ENCODE data around the gene TAS2R7. TPM values are rescaled to one million over a fixed set of nuclear protein-coding genes. Genes with fewer than 3 reads are reported as not detected.

Gene TAS2R7
- 0.25 TPM in 1 of 2 replicates, not detected in the other for total RNA-seq (2012; rRNA removed)

GRCh38 chr12:10802587-10802986 lies at the start of gene TAS2R7:
TSS of gene TAS2R7 (minus strand) at chr12:10802627. CDS start at chr12:10802570, 57 bp downstream.
- no peaks in the 10 kb centered on the region for H3K9me3 ChIP-seq (replicated peaks; ENCODE audit: low read length)

GRCh38 chr12:10851243-10851858 lies 48.9 kb upstream of the TAS2R7 start:
- Histone ChIP-seq H3K9me3 (replicated peaks; ENCODE audit: low read length) (no peaks in the 10 kb centered on the region), H3K27me3 (ENCODE audit: control insufficient read depth, insufficient read depth, low read length) (no peaks in the 10 kb centered on the region), H3K36me3 (ENCODE audit: insufficient read depth, low read length) (no peaks in the 10 kb centered on the region), H3K4me2 (ENCODE audit: low read length) (no peak overlapping the region), H3K4me3 (ENCODE audit: low read length) (no peak overlapping the region), H3K9ac (ENCODE audit: low read depth, low read length) (no peak overlapping the region), H3K4me1 (ENCODE audit: control insufficient read depth, insufficient read depth, low read length) (peaks cover 6% of the 10 kb centered on the region)

More at GRCh38 chr12:10802587-10802986, at the start of gene TAS2R7:
- H3K4me1 ChIP-seq (ENCODE audit: control insufficient read depth, insufficient read depth, low read length) = no peaks in the 10 kb centered on the region
- no peaks in the 10 kb centered on the region for H3K36me3 ChIP-seq (ENCODE audit: insufficient read depth, low read length)
- H3K4me2 ChIP-seq (ENCODE audit: low read length) = no peak within 1 kb of the TSS
- H3K4me3 ChIP-seq (ENCODE audit: low read length) = no peak within 1 kb of the TSS
- no peak within 1 kb of the TSS for H3K9ac ChIP-seq (ENCODE audit: low read depth, low read length)
- H3K27me3 ChIP-seq (ENCODE audit: control insufficient read depth, insufficient read depth, low read length) = no peaks in the 10 kb centered on the region

GRCh38 chr12:10849425-10849878 lies 47.0 kb upstream of the TAS2R7 start, which contains the start of gene PRR4:
TSS of gene PRR4 (minus strand) at chr12:10849475. CDS start at chr12:10849437, 38 bp downstream.
- Histone ChIP-seq H3K4me3 (ENCODE audit: low read length) (no peak within 1 kb of the TSS), H3K9me3 (replicated peaks; ENCODE audit: low read length) (no peaks in the 10 kb centered on the region), H3K4me1 (ENCODE audit: control insufficient read depth, insufficient read depth, low read length) (peaks cover 6% of the 10 kb centered on the region), H3K36me3 (ENCODE audit: insufficient read depth, low read length) (no peaks in the 10 kb centered on the region), H3K27me3 (ENCODE audit: control insufficient read depth, insufficient read depth, low read length) (no peaks in the 10 kb centered on the region), H3K9ac (ENCODE audit: low read depth, low read length) (no peak within 1 kb of the TSS), H3K4me2 (ENCODE audit: low read length) (no peak within 1 kb of the TSS)

GRCh38 chr12:10847744-10848143 lies 45.3 kb upstream of the TAS2R7 start:
- Histone ChIP-seq H3K4me3 (ENCODE audit: low read length) (no peak overlapping the region), H3K4me1 (ENCODE audit: control insufficient read depth, insufficient read depth, low read length) (peaks cover 6% of the 10 kb centered on the region), H3K9me3 (replicated peaks; ENCODE audit: low read length) (no peaks in the 10 kb centered on the region), H3K36me3 (ENCODE audit: insufficient read depth, low read length) (no peaks in the 10 kb centered on the region), H3K27me3 (ENCODE audit: control insufficient read depth, insufficient read depth, low read length) (no peaks in the 10 kb centered on the region), H3K9ac (ENCODE audit: low read depth, low read length) (no peak overlapping the region), H3K4me2 (ENCODE audit: low read length) (no peak overlapping the region)

- no peak overlapping the region for H3K4me2 ChIP-seq (ENCODE audit: low read length)
- no peaks in the 10 kb centered on the region for H3K27me3 ChIP-seq (ENCODE audit: control insufficient read depth, insufficient read depth, low read length)
- H3K9ac ChIP-seq (ENCODE audit: low read depth, low read length) = no peak overlapping the region
- no peaks in the 10 kb centered on the region for H3K36me3 ChIP-seq (ENCODE audit: insufficient read depth, low read length)
- H3K9me3 ChIP-seq (replicated peaks; ENCODE audit: low read length) = no peaks in the 10 kb centered on the region
- H3K4me1 ChIP-seq (ENCODE audit: control insufficient read depth, insufficient read depth, low read length) = no peaks in the 10 kb centered on the region
- H3K4me3 ChIP-seq (ENCODE audit: low read length) = no peak overlapping the region
Measured at GRCh38 chr12:10842862-10843261, 40.4 kb upstream of the TAS2R7 start.

- H3K36me3 ChIP-seq (ENCODE audit: insufficient read depth, low read length) = peaks cover 2% of the 10 kb centered on the region
Measured at GRCh38 chr12:10838461-10838860, 36.0 kb upstream of the TAS2R7 start.

GRCh38 chr12:10829994-10830393 lies 27.6 kb upstream of the TAS2R7 start:
- Histone ChIP-seq H3K27me3 (ENCODE audit: control insufficient read depth, insufficient read depth, low read length) (no peaks in the 10 kb centered on the region), H3K4me1 (ENCODE audit: control insufficient read depth, insufficient read depth, low read length) (no peaks in the 10 kb centered on the region), H3K36me3 (ENCODE audit: insufficient read depth, low read length) (no peaks in the 10 kb centered on the region), H3K4me2 (ENCODE audit: low read length) (no peak overlapping the region), H3K9me3 (replicated peaks; ENCODE audit: low read length) (no peaks in the 10 kb centered on the region), H3K9ac (ENCODE audit: low read depth, low read length) (no peak overlapping the region), H3K4me3 (ENCODE audit: low read length) (no peak overlapping the region)

More at GRCh38 chr12:10838461-10838860, 36.0 kb upstream of the TAS2R7 start:
- Histone ChIP-seq H3K4me1 (ENCODE audit: control insufficient read depth, insufficient read depth, low read length) (no peaks in the 10 kb centered on the region), H3K4me3 (ENCODE audit: low read length) (no peak overlapping the region), H3K9ac (ENCODE audit: low read depth, low read length) (no peak overlapping the region), H3K9me3 (replicated peaks; ENCODE audit: low read length) (no peaks in the 10 kb centered on the region), H3K27me3 (ENCODE audit: control insufficient read depth, insufficient read depth, low read length) (no peaks in the 10 kb centered on the region), H3K4me2 (ENCODE audit: low read length) (no peak overlapping the region)

GRCh38 chr12:10826258-10826657 lies 23.8 kb upstream of the TAS2R7 start, which contains the start of gene TAS2R10:
TSS of gene TAS2R10 (minus strand) at chr12:10826358. CDS start at chr12:10826269, 89 bp downstream.
- Histone ChIP-seq H3K36me3 (ENCODE audit: insufficient read depth, low read length) (no peaks in the 10 kb centered on the region), H3K27me3 (ENCODE audit: control insufficient read depth, insufficient read depth, low read length) (no peaks in the 10 kb centered on the region), H3K9me3 (replicated peaks; ENCODE audit: low read length) (no peaks in the 10 kb centered on the region), H3K4me2 (ENCODE audit: low read length) (no peak within 1 kb of the TSS), H3K4me1 (ENCODE audit: control insufficient read depth, insufficient read depth, low read length) (no peaks in the 10 kb centered on the region), H3K4me3 (ENCODE audit: low read length) (no peak within 1 kb of the TSS), H3K9ac (ENCODE audit: low read depth, low read length) (no peak within 1 kb of the TSS)

GRCh38 chr12:10824957-10825356 lies 22.5 kb upstream of the TAS2R7 start:
- Histone ChIP-seq H3K4me2 (ENCODE audit: low read length) (no peak overlapping the region), H3K36me3 (ENCODE audit: insufficient read depth, low read length) (no peaks in the 10 kb centered on the region), H3K9ac (ENCODE audit: low read depth, low read length) (no peak overlapping the region), H3K27me3 (ENCODE audit: control insufficient read depth, insufficient read depth, low read length) (no peaks in the 10 kb centered on the region), H3K4me3 (ENCODE audit: low read length) (no peak overlapping the region), H3K4me1 (ENCODE audit: control insufficient read depth, insufficient read depth, low read length) (no peaks in the 10 kb centered on the region), H3K9me3 (replicated peaks; ENCODE audit: low read length) (no peaks in the 10 kb centered on the region)

- H3K4me2 ChIP-seq (ENCODE audit: low read length) = no peak overlapping the region
Measured at GRCh38 chr12:10811883-10812536, 9.6 kb upstream of the TAS2R7 start.

GRCh38 chr12:10810068-10810467 lies 7.6 kb upstream of the TAS2R7 start, which contains the start of gene TAS2R9:
TSS of gene TAS2R9 (minus strand) at chr12:10810168. CDS start at chr12:10810075, 93 bp downstream.
- no peak within 1 kb of the TSS for H3K4me3 ChIP-seq (ENCODE audit: low read length)
- H3K36me3 ChIP-seq (ENCODE audit: insufficient read depth, low read length) = no peaks in the 10 kb centered on the region
- no peak within 1 kb of the TSS for H3K4me2 ChIP-seq (ENCODE audit: low read length)
- H3K27me3 ChIP-seq (ENCODE audit: control insufficient read depth, insufficient read depth, low read length) = no peaks in the 10 kb centered on the region
- no peaks in the 10 kb centered on the region for H3K4me1 ChIP-seq (ENCODE audit: control insufficient read depth, insufficient read depth, low read length)
- no peaks in the 10 kb centered on the region for H3K9me3 ChIP-seq (replicated peaks; ENCODE audit: low read length)
- no peak within 1 kb of the TSS for H3K9ac ChIP-seq (ENCODE audit: low read depth, low read length)

More at GRCh38 chr12:10811883-10812536, 9.6 kb upstream of the TAS2R7 start:
- no peaks in the 10 kb centered on the region for H3K9me3 ChIP-seq (replicated peaks; ENCODE audit: low read length)
- H3K27me3 ChIP-seq (ENCODE audit: control insufficient read depth, insufficient read depth, low read length) = no peaks in the 10 kb centered on the region
- no peak overlapping the region for H3K9ac ChIP-seq (ENCODE audit: low read depth, low read length)
- H3K4me3 ChIP-seq (ENCODE audit: low read length) = no peak overlapping the region
- H3K4me1 ChIP-seq (ENCODE audit: control insufficient read depth, insufficient read depth, low read length) = no peaks in the 10 kb centered on the region
- H3K36me3 ChIP-seq (ENCODE audit: insufficient read depth, low read length) = no peaks in the 10 kb centered on the region
